ENCODE results near the gene ACOT9.
A peak's percentile ranks its signal among the peaks of the same experiment; 100 is the strongest.
"Not testable (repeated sequence)": the region's sequence is repeated elsewhere in the genome, so short reads cannot be mapped to it uniquely, and the experiment has no call there.

The ACOT9 gene

GRCh38 chrX:23766650-23767551 lies 23.8 kb upstream of the ACOT9 start:
- DNase-seq (ENCODE audit: insufficient read length, low spot score) (no peak), FAIRE-seq (no peak)

GRCh38 chrX:23765868-23766267 lies 22.8 kb upstream of the ACOT9 start:
- FAIRE-seq (no peak), DNase-seq (ENCODE audit: insufficient read length, low spot score) (no peak)

- DNase-seq (ENCODE audit: insufficient read length, low spot score) (no peak), FAIRE-seq (no peak)
Measured at GRCh38 chrX:23765449-23765848, 22.4 kb upstream of the ACOT9 start.

- no peak for FAIRE-seq
- no peak for DNase-seq (ENCODE audit: insufficient read length, low spot score)
Measured at GRCh38 chrX:23764188-23764984, 21.3 kb upstream of the ACOT9 start.

- no peak for FAIRE-seq
- no peak for DNase-seq (ENCODE audit: insufficient read length, low spot score)
Measured at GRCh38 chrX:23759821-23760220, 16.7 kb upstream of the ACOT9 start.

GRCh38 chrX:23756165-23756564 lies 13.1 kb upstream of the ACOT9 start:
- peak; percentile 23 for DNase-seq (ENCODE audit: insufficient read length, low spot score)
- peak; percentile 74 for FAIRE-seq

GRCh38 chrX:23754664-23755063 lies 11.6 kb upstream of the ACOT9 start:
- no peak for FAIRE-seq

GRCh38 chrX:23752740-23753415 lies 9.8 kb upstream of the ACOT9 start:
- FAIRE-seq (no peak), DNase-seq (ENCODE audit: insufficient read length, low spot score) (no peak)

More at GRCh38 chrX:23754664-23755063, 11.6 kb upstream of the ACOT9 start:
- no peak for DNase-seq (ENCODE audit: insufficient read length, low spot score)

- DNase-seq (ENCODE audit: insufficient read length, low spot score) (no peak), FAIRE-seq (no peak)
Measured at GRCh38 chrX:23749576-23749975, 6.5 kb upstream of the ACOT9 start.

GRCh38 chrX:23749129-23749528 lies 6.1 kb upstream of the ACOT9 start:
- no peak for DNase-seq (ENCODE audit: insufficient read length, low spot score)
- FAIRE-seq = no peak

- FAIRE-seq = no peak
- DNase-seq (ENCODE audit: insufficient read length, low spot score) = no peak
Measured at GRCh38 chrX:23745786-23746185, 2.7 kb upstream of the ACOT9 start.

- DNase-seq (ENCODE audit: insufficient read length, low spot score); FAIRE-seq: not testable (repeated sequence)
Measured at GRCh38 chrX:23743623-23743971, 521 bp upstream of the ACOT9 start.

GRCh38 chrX:23742174-23742696 lies 841 bp downstream of the ACOT9 start:
- FAIRE-seq = peak; percentile 65
- DNase-seq (ENCODE audit: insufficient read length, low spot score) = no peak

GRCh38 chrX:23737413-23737812 lies 5.7 kb downstream of the ACOT9 start:
- no peak for DNase-seq (ENCODE audit: insufficient read length, low spot score)

GRCh38 chrX:23736030-23736429 lies 7.0 kb downstream of the ACOT9 start:
- FAIRE-seq = no peak
- no peak for DNase-seq (ENCODE audit: insufficient read length, low spot score)

More at GRCh38 chrX:23737413-23737812, 5.7 kb downstream of the ACOT9 start:
- peak; percentile 11 for FAIRE-seq

GRCh38 chrX:23732704-23733103 lies 10.4 kb downstream of the ACOT9 start:
- FAIRE-seq (peak; percentile 99), DNase-seq (ENCODE audit: insufficient read length, low spot score) (peak; percentile 15)

- FAIRE-seq = peak; percentile 82
- DNase-seq (ENCODE audit: insufficient read length, low spot score) = no peak
Measured at GRCh38 chrX:23731951-23732350, 11.1 kb downstream of the ACOT9 start.

- FAIRE-seq = no peak
- no peak for DNase-seq (ENCODE audit: insufficient read length, low spot score)
Measured at GRCh38 chrX:23729214-23729613, 13.9 kb downstream of the ACOT9 start.

- DNase-seq (ENCODE audit: insufficient read length, low spot score) (no peak), FAIRE-seq (no peak)
Measured at GRCh38 chrX:23727206-23727605, 15.9 kb downstream of the ACOT9 start.

GRCh38 chrX:23726191-23726590 lies 16.9 kb downstream of the ACOT9 start:
- DNase-seq (ENCODE audit: insufficient read length, low spot score) = no peak
- no peak for FAIRE-seq

- DNase-seq (ENCODE audit: insufficient read length, low spot score) (no peak), FAIRE-seq (no peak)
Measured at GRCh38 chrX:23720117-23720677, 22.9 kb downstream of the ACOT9 start.

Measured in GM19239 (cell line).